Panc1 (cell line): ENCODE results near the gene TRIM17. TPM values are rescaled to one million over a fixed set of nuclear protein-coding genes. Genes with fewer than 3 reads are reported as not detected.

Experiments used
- ATAC-seq: fragments of 200-7000 bp; cut with Tn5 transposase; 2 replicates; pipeline ENCODE4 v1.9.1; 2020; ENCODE audit warnings: mild to moderate bottlenecking, moderate library complexity
- BruUV-seq: library from RNA; stranded (reverse); fragments of 400-500 nt; replicated peaks from 2 replicates; lab custom pipeline; 2021; lab: Mats Ljungman, UMichigan
- CTCF ChIA-PET: fragments of 300-600 bp; sonication (Branson Sonifier 250); formaldehyde crosslinking; loops from one replicate; lab custom pipeline; 2022; ENCODE audit warnings: antibody characterized with exemption; lab: Charles Lee
- POLR2A ChIA-PET: fragments of 300-600 bp; sonication (Branson Sonifier 250); formaldehyde crosslinking; loops from one replicate; lab custom pipeline; 2022; ENCODE audit warnings: antibody characterized with exemption; lab: Charles Lee
- DNase-seq: peaks from one replicate; pipeline ENCODE4 v3.0.0-alpha.2; 2010; ENCODE audit warnings: low read depth, low spot score
- H3K27ac ChIP-seq: 2 replicates; pipeline ENCODE4 v1.5.1; 2011; ENCODE audit warnings: mild to moderate bottlenecking, low read length, inconsistent platforms
- H3K27me3 ChIP-seq: fragments of 200-500 bp; sonication (Bioruptor generic); 2 replicates; pipeline ENCODE4 v1.6.0; 2014; ENCODE audit warnings: low read length, inconsistent platforms; ENCODE audit not compliant: control insufficient read depth, insufficient read depth
- H3K36me3 ChIP-seq: fragments of 200-500 bp; sonication (Bioruptor generic); 2 replicates; pipeline ENCODE4 v1.5.1; 2014; ENCODE audit warnings: inconsistent platforms, mild to moderate bottlenecking, low read length, moderate library complexity; ENCODE audit not compliant: control insufficient read depth, insufficient read depth
- H3K4me1 ChIP-seq: 2 replicates; pipeline ENCODE4 v1.5.1; 2011; ENCODE audit warnings: inconsistent platforms, mild to moderate bottlenecking, low read length, moderate library complexity; ENCODE audit not compliant: control insufficient read depth, insufficient read depth
- H3K4me3 ChIP-seq, 2 experiments: 2 replicates each; pipeline ENCODE4 v1.5.1; 2011 to 2012; ENCODE audit warnings: low read depth in 2 of 2, low read length in 2 of 2, mild to moderate bottlenecking in 2 of 2, inconsistent platforms in 1 of 2, moderate library complexity in 1 of 2
- H3K9me3 ChIP-seq: fragments of 200-500 bp; sonication (Bioruptor generic); 2 replicates; pipeline ENCODE4 v1.5.1; 2014; ENCODE audit warnings: low read depth, mild to moderate bottlenecking, inconsistent platforms, low read length, moderate library complexity; ENCODE audit not compliant: control insufficient read depth, insufficient read depth
- CTCF ChIP-seq: fragments of 450-650 bp; IDR thresholded peaks from 2 replicates; pipeline ENCODE4 v1.5.1; 2017; ENCODE audit warnings: mild to moderate bottlenecking
- POLR2AphosphoS5 ChIP-seq: IDR thresholded peaks from 2 replicates; pipeline ENCODE4 v1.6.1; 2012; ENCODE audit warnings: mild to moderate bottlenecking, low read depth, low read length, moderate library complexity
- SIN3A ChIP-seq: IDR thresholded peaks from 2 replicates; pipeline ENCODE4 v1.6.1; 2012; ENCODE audit warnings: low read depth, mild to moderate bottlenecking, low read length, moderate library complexity, borderline replicate concordance; ENCODE audit not compliant: insufficient read depth
- TCF7L2 ChIP-seq: IDR thresholded peaks from 2 replicates; pipeline ENCODE4 v1.6.1; 2011; ENCODE audit warnings: mild to moderate bottlenecking, low read depth, low read length, inconsistent platforms
- in situ Hi-C: cut with HindIII; loops from 2 replicates; pipeline ENCODE4 v1.10.0; 2016; ENCODE audit warnings: low sequenced_read_pairs, low pct_unique_long_range_greater_than_20kb
- intact Hi-C: fragments of 100-400 bp; cut with micrococcal nuclease; formaldehyde crosslinking; loops from one replicate; pipeline ENCODE4 v1.10.0; 2022; ENCODE audit not compliant: unreplicated experiment
- total RNA-seq: library from RNA; stranded (reverse); gene quantifications from one replicate; pipeline ENCODE4 v1.2.1, GENCODE V29; 2021; ENCODE audit not compliant: unreplicated experiment

Gene TRIM17
- total RNA-seq, 1 experiment from 2014 or later: 1.2 TPM

- H3K27ac ChIP-seq: no peak overlapping the region
- POLR2A ChIA-PET: no interaction called here
Observed at GRCh38 chr1:228459091-228459993, 42.7 kb upstream of the TRIM17 start.

GRCh38 chr1:228457396-228458176, 40.9 kb upstream of the TRIM17 start:
- intact Hi-C loops: no loop called here
- ChIA-PET POLR2A (no interaction called here), CTCF (interaction anchor here (0.6 to 0.7 kb wide), 2 partner anchors 14 to 308 kb away, joined by 3 to 5 read pairs; partner anchors contain the start of gene GJC2)
- DNase-seq (peak; percentile 86), ATAC-seq (peak; percentile 91)
- H3K4me3 ChIP-seq: peak overlapping the region; percentile 58 to 69
- TSS peak; percentile 96 for BruUV-seq
- in situ Hi-C loops: no loop called here
- H3K36me3 ChIP-seq: peaks cover 6% of the 10 kb centered on the region
- no peaks in the 10 kb centered on the region for H3K9me3 ChIP-seq
- peak overlapping the region; percentile 67 for H3K27ac ChIP-seq
- peaks cover 13% of the 10 kb centered on the region for H3K4me1 ChIP-seq
- peaks cover 3% of the 10 kb centered on the region; the same call in 1 of the 2 replicates for H3K27me3 ChIP-seq
- TF ChIP-seq POLR2AphosphoS5: peak; percentile 69
- 0 out of 2 replicates have a peak, but pooled peaks have one; percentile 7 for TF ChIP-seq SIN3A
- no peak for TF ChIP-seq CTCF

More at GRCh38 chr1:228459091-228459993, 42.7 kb upstream of the TRIM17 start:
- in situ Hi-C loops: no loop called here
- DNase-seq (no peak), ATAC-seq (peak; percentile 59; the same call in 1 of the 2 replicates)
- Histone ChIP-seq H3K27me3 (peaks cover 3% of the 10 kb centered on the region; the same call in 1 of the 2 replicates), H3K4me1 (peaks cover 3% of the 10 kb centered on the region; the same call in 1 of the 2 replicates), H3K4me3 (peak overlapping the region; percentile 49 to 62), H3K9me3 (no peaks in the 10 kb centered on the region), H3K36me3 (peaks cover 6% of the 10 kb centered on the region)
- TF ChIP-seq POLR2AphosphoS5: no peak
- peak; percentile 68 for TF ChIP-seq CTCF
- CTCF ChIA-PET: interaction anchor here (0.7 kb wide), 1 partner anchor 424 kb away, joined by 3 read pairs; no protein-coding TSS in a partner anchor
- intact Hi-C loops: no loop called here
- no TSS peak for BruUV-seq

GRCh38 chr1:228457017-228457395, 40.3 kb upstream of the TRIM17 start:
- Histone ChIP-seq H3K36me3 (peaks cover 6% of the 10 kb centered on the region), H3K9me3 (no peaks in the 10 kb centered on the region), H3K4me1 (peaks cover 13% of the 10 kb centered on the region), H3K27me3 (peaks cover 1% of the 10 kb centered on the region; the same call in 1 of the 2 replicates), H3K27ac (peak overlapping the region; percentile 67), H3K4me3 (peak overlapping the region; percentile 58 to 69)
- CTCF ChIA-PET: interaction anchor here (0.7 kb wide), 1 partner anchor 307 kb away, joined by 5 read pairs; the partner anchor contains the start of gene GJC2
- BruUV-seq: no TSS peak
- POLR2A ChIA-PET: no interaction called here
- TF ChIP-seq POLR2AphosphoS5 (no peak), CTCF (no peak), TCF7L2 (no peak), SIN3A (no peak)
- in situ Hi-C loops: no loop called here
- ATAC-seq (peak; percentile 4; the same call in 1 of the 2 replicates), DNase-seq (no peak)
- intact Hi-C loops: no loop called here
